ENCODE measurements around the gene NEU2.

NEU2 gene

DNA sequence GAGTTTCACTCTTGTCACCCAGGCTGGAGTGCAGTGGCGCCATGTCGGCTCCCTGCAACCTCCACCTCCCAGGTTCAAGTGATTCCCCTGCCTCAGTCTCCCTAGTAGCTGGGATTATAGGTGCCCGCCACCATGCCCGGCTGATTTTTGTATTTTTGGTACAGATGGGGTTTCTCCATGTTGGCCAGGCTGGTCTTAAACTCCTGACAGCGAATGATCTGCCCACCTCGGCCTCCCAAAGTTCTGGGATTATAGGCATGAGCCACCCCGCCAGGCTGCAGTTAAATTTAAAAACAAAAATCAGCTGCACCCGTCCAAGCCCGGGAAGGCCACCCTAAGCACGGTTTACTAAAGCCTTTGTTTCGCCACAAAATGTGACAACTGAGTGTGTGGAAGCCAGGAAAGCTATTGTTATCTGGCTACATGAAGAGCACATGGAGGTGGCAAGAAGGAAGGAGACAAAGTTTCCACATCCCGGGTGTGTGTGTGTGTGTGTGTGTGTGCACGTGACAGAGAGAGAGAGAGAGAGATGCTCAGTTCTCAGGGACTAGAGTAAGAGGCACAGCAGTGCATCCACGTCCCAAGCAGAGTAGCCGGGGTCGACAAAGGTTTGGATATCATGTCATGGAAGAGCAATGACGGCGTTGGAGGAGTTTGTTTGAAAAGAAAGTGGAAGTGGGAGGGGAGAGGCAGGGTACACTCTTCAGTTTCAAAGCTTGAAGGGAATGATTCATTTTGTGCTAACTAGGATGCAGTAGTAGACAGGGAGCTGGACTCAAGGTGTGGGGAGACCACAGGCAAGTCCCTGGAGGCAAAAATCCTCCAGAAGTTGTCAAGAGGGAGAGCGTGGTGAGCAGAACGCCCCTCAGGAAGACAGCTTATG lies 47.7 kb downstream of the NEU2 start:
- no peak for DNase-seq

DNA sequence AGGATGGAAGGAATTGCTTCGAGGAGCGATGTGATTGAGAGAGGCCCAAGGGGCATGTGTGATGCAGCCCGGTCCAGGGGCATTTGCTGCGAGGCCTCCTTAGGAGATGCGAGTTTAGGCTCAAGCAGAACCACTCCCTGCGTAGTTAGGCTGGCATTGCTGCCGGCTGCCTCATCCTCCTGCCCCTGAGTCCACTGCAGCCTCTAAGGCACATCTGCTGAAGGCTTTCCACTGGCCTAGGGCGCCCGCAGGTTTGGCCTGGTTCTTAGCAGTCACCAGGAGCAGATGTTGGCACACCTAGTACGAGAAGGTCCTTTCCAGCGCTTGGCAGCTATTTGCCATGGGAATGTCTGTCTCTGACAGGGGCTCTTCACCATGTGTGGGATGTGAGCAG lies 48.4 kb downstream of the NEU2 start:
- no peak for DNase-seq

GRCh38 chr2:233081232-233081730 lies 48.8 kb downstream of the NEU2 start:
- DNase-seq: peak; percentile 62

GRCh38 chr2:233081731-233082221 lies 49.3 kb downstream of the NEU2 start:
- no peak for DNase-seq

DNA sequence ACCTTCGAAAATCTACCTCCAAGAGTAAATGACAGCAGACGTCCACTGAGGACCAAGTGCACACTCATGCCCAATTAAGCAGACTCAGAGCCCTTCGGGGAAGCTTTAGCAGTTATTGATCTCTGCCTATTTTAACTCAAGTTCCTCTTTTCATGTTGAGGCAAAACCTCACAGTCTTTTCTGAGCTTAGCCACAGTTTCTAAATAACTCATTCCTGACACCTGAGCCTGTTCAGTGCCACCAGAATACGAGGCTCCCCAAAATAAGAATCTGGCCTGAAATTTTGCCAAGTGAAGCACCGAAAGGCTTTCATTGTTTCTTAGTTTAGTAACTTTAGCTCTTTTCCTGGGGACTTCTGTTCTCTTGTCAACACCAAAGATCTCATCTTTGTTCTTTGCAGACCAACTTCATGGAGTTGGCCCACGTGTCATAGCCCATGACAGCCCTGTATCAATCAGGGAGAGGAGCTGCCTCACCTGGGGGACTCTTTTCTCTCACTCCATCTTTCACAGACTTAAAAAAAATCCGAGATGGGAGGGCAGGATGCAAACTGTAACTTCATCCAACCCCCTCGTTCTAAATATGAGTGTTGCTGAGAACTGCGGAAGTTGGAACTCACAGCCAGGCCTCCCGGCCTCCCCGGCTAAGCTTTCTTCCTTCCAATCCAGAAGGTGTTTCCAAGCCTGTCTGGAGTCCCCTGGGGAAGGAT lies 49.9 kb downstream of the NEU2 start:
- DNase-seq: no peak

DNA sequence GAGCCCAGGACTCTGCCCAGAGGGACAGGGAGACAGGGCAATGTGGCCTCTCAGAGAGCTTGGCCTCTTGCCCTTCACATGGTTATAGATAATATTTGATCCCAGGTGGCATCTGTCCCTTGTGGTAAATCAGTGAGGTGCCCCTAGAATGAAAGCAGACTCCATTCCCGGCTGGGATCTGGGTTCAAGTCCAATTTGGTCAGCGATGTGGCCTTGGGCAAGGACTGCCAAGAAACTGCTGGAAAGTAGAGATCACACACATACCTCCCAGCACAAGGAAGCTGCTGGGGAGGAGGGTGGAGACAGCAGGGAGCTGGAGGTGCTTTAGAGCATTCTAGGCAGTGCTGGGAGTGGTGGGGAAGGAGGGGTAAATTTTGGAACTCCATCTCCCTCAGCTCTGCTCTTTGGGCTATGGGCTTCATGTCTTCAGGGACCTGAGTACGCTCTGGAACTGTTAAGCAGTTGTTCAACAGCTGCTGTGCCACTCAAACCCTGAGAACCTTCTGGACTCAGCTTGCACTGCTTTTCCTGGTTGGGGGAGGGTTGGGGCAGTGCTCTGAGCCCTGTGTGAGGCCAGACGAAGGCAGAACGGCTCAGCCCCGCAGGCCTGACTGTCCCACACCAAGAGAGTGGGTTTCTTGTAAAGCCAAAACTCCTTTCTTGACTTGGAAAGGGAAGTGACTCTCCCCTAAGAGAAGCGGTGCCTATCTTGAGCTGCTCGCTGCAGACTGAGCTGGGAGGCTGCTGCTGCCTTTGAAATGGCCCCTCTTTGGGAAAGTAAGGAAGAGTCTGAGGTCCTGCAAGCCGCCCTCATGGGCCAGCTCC lies 50.7 kb downstream of the NEU2 start:
- DNase-seq: no peak

GRCh38 chr2:233083782-233084181 lies 51.3 kb downstream of the NEU2 start:
- no peak for DNase-seq

DNA sequence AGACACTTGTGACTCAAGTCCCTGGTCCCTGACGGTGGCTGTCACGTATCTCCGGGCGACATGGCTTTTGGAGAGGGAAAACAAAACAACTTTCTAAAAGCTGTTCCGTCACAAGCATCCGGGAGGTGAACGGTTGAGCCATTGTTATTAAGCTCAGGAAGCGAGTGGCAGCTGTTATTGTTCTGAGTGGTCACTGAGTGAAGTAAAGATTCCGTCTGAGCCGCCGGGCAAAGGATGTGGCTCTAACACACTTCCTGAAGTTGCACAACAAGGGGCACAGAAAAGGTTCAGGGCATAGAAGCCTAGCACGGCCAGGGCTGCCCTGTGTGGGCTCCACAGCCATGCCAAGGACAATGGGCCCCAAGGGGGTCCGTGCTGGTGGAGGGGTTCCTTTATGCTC lies 52.0 kb downstream of the NEU2 start:
- DNase-seq: peak; percentile 65

Measured in CD4-positive, alpha-beta T cell treated with Interleukin-21 for 1 hour (primary cell).